ENCODE results near the gene GRK3.

DNA sequence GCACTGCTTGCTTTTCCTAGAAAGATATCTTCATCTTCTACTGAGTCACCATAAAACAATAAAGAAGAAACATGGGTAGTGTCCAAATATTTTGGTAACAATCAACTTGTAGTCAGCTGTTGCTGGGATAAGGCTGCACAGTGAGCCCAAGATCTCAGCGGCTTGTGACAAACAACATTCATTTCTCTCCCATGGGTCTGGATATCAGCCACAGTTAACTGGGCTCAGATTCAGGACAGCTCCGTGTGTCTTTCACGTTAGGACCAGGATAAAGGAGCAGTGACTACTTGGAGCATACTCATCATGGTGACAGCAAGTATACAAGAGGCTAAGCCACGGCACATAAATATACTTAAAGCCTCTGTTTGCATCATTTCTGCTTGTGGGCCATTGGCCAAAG lies 27.9 kb upstream of the GRK3 start:
- TF ChIP-seq MXI1 (IDR thresholded peaks at IDR 0.05; ENCODE audit: low read depth, low read length) (no peak), MEF2B (IDR thresholded peaks at IDR 0.05; ENCODE audit: partially characterized antibody, poor library complexity, severe bottlenecking) (no peak), POLR2A (IDR thresholded peaks at IDR 0.05; ENCODE audit: low read depth, low read length) (no peak), TCF12 (IDR thresholded peaks at IDR 0.05; ENCODE audit: low read depth, low read length) (no peak), STAT1 (conservative IDR thresholded peaks at IDR 0.05) (no peak)
- TF ChIP-seq, protein P1, sequence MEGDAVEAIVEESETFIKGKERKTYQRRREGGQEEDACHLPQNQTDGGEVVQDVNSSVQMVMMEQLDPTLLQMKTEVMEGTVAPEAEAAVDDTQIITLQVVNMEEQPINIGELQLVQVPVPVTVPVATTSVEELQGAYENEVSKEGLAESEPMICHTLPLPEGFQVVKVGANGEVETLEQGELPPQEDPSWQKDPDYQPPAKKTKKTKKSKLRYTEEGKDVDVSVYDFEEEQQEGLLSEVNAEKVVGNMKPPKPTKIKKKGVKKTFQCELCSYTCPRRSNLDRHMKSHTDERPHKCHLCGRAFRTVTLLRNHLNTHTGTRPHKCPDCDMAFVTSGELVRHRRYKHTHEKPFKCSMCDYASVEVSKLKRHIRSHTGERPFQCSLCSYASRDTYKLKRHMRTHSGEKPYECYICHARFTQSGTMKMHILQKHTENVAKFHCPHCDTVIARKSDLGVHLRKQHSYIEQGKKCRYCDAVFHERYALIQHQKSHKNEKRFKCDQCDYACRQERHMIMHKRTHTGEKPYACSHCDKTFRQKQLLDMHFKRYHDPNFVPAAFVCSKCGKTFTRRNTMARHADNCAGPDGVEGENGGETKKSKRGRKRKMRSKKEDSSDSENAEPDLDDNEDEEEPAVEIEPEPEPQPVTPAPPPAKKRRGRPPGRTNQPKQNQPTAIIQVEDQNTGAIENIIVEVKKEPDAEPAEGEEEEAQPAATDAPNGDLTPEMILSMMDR (IDR thresholded peaks at IDR 0.05 in 2 of 3, conservative IDR thresholded peaks at IDR 0.05 in 1 of 3; ENCODE audit: control insufficient read depth in 2 of 3, extremely low read depth in 1 of 3, insufficient read depth in 1 of 3, low read depth in 3 of 3, low read length in 3 of 3): no peak
- TF ChIP-seq, protein P2, sequence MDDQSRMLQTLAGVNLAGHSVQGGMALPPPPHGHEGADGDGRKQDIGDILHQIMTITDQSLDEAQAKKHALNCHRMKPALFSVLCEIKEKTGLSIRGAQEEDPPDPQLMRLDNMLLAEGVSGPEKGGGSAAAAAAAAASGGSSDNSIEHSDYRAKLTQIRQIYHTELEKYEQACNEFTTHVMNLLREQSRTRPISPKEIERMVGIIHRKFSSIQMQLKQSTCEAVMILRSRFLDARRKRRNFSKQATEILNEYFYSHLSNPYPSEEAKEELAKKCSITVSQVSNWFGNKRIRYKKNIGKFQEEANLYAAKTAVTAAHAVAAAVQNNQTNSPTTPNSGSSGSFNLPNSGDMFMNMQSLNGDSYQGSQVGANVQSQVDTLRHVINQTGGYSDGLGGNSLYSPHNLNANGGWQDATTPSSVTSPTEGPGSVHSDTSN (IDR thresholded peaks at IDR 0.05; ENCODE audit: insufficient replicate concordance, low read depth, low read length): no peak
- TF ChIP-seq, protein P3, sequence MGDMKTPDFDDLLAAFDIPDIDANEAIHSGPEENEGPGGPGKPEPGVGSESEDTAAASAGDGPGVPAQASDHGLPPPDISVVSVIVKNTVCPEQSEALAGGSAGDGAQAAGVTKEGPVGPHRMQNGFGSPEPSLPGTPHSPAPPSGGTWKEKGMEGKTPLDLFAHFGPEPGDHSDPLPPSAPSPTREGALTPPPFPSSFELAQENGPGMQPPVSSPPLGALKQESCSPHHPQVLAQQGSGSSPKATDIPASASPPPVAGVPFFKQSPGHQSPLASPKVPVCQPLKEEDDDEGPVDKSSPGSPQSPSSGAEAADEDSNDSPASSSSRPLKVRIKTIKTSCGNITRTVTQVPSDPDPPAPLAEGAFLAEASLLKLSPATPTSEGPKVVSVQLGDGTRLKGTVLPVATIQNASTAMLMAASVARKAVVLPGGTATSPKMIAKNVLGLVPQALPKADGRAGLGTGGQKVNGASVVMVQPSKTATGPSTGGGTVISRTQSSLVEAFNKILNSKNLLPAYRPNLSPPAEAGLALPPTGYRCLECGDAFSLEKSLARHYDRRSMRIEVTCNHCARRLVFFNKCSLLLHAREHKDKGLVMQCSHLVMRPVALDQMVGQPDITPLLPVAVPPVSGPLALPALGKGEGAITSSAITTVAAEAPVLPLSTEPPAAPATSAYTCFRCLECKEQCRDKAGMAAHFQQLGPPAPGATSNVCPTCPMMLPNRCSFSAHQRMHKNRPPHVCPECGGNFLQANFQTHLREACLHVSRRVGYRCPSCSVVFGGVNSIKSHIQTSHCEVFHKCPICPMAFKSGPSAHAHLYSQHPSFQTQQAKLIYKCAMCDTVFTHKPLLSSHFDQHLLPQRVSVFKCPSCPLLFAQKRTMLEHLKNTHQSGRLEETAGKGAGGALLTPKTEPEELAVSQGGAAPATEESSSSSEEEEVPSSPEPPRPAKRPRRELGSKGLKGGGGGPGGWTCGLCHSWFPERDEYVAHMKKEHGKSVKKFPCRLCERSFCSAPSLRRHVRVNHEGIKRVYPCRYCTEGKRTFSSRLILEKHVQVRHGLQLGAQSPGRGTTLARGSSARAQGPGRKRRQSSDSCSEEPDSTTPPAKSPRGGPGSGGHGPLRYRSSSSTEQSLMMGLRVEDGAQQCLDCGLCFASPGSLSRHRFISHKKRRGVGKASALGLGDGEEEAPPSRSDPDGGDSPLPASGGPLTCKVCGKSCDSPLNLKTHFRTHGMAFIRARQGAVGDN (IDR thresholded peaks at IDR 0.05): no peak
- TF ChIP-seq, protein P4, sequence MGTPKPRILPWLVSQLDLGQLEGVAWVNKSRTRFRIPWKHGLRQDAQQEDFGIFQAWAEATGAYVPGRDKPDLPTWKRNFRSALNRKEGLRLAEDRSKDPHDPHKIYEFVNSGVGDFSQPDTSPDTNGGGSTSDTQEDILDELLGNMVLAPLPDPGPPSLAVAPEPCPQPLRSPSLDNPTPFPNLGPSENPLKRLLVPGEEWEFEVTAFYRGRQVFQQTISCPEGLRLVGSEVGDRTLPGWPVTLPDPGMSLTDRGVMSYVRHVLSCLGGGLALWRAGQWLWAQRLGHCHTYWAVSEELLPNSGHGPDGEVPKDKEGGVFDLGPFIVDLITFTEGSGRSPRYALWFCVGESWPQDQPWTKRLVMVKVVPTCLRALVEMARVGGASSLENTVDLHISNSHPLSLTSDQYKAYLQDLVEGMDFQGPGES (IDR thresholded peaks at IDR 0.05): no peak

Data from GM12878 (cell line).